ENCODE data around the gene CDK7. TPM values are rescaled to one million over a fixed set of nuclear protein-coding genes. Genes with fewer than 3 reads are reported as not detected.
A peak's percentile ranks its signal among the peaks of the same experiment; 100 is the strongest.

CDK7 gene
- total and polyA plus RNA-seq, 9 of the 15 experiments (the other 6 are each of a cell fraction or from before 2014, with no cell fraction given), result 41.7 to 143 (median 65.3) TPM

DNA sequence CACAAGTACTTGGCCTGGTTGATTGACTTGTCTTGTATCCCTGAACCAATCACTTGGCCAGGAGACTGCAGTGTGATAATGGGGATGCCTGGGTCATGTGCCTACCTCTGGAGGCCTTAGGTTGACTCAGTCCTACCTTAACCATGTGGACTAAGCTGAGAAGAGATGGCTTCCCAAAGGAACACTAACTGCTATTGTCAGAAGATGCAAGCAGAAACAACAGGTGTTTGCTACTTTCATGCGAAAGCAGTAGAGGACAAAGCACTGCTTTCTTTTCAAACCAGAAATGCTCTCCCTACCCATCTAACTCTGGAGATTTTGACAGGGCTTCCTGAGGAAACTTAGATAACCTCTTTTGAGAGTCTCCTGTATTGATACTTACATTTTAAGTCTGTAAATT lies 22.9 kb downstream of the CDK7 start:
- TF ChIP-seq NFYB (IDR thresholded peaks at IDR 0.05; ENCODE audit: extremely low read depth, insufficient read length) (no peak), HOMEZ (CRISPR knock-in tag; IDR thresholded peaks at IDR 0.05) (no peak), CEBPG (CRISPR knock-in tag; IDR thresholded peaks at IDR 0.05) (no peak), CEBPG (tag; conservative IDR thresholded peaks at IDR 0.05 in 1 of 2, IDR thresholded peaks at IDR 0.05 in 1 of 2) (no peak), MEF2D (tag; conservative IDR thresholded peaks at IDR 0.05; ENCODE audit: low read depth) (no peak), RBM14 (IDR thresholded peaks at IDR 0.05; ENCODE audit: borderline replicate concordance, insufficient read depth, low read depth, low read length) (no peak), CHD1 (IDR thresholded peaks at IDR 0.05; ENCODE audit: low read length) (no peak), SRSF3 (IDR thresholded peaks at IDR 0.05; ENCODE audit: insufficient read depth, low read length) (no peak), DMBX1 (CRISPR knock-in tag; IDR thresholded peaks at IDR 0.05; ENCODE audit: borderline replicate concordance) (no peak), TCF7L2 (IDR thresholded peaks at IDR 0.05; ENCODE audit: low read depth, low read length) (no peak), THAP7 (CRISPR knock-in tag; IDR thresholded peaks at IDR 0.05) (no peak), NEUROD1 (IDR thresholded peaks at IDR 0.05; ENCODE audit: borderline replicate concordance, low read depth, low read length, partially characterized antibody) (no peak)
- Histone ChIP-seq H3K9ac (ENCODE audit: insufficient read depth in 1 of 2, low read depth in 2 of 2, low read length in 2 of 2) (no peak overlapping the region), H3K79me2 (ENCODE audit: control insufficient read depth, insufficient read depth, low read length) (peaks cover 5% of the 10 kb centered on the region; the same call in 1 of the 3 replicates), H4K20me1 (replicated peaks; ENCODE audit: control insufficient read depth, insufficient read depth, low read length) (no peaks in the 10 kb centered on the region), H3K4me1 (replicated peaks in 1 of 2; ENCODE audit: control insufficient read depth in 2 of 2, insufficient read depth in 2 of 2, low read length in 2 of 2) (no peaks in the 10 kb centered on the region), H3K9me1 (ENCODE audit: control insufficient read depth, insufficient read depth, low read length) (no peaks in the 10 kb centered on the region), H3K27me3 (ENCODE audit: control insufficient read depth in 2 of 2, insufficient read depth in 2 of 2, low read length in 2 of 2) (no peaks in the 10 kb centered on the region), H3K9me3 (replicated peaks; ENCODE audit: control insufficient read depth, insufficient read depth, low read depth, low read length) (no peaks in the 10 kb centered on the region), H3K4me2 (ENCODE audit: insufficient read depth, low read length) (no peak overlapping the region), H2AFZ (ENCODE audit: low read depth, low read length) (no peak overlapping the region), H3K27ac (ENCODE audit: extremely low read depth, low read depth, low read length) (no peak overlapping the region), H3K4me3 (no peak overlapping the region), H3K36me3 (ENCODE audit: control insufficient read depth, insufficient read depth, low read length) (peaks cover 80% of the 10 kb centered on the region)
- 79% methylated on average over 1 of the region's 1 CpG for WGBS (ENCODE audit: insufficient coverage, low coverage, missing lambda C conversion rate)
- DNase-seq (ENCODE audit: extremely low read depth in 1 of 4, low spot score in 3 of 4), result no peak
- intact Hi-C loops (cut with micrococcal nuclease) (no loop called here), in situ Hi-C loops (cut with MboI) (no loop called here)
- BruUV-seq (replicated peaks), result no TSS peak
- CTCF ChIA-PET (ENCODE audit: low intra/inter-chr PET ratio), result no interaction called here
- no peak for ATAC-seq
- FAIRE-seq, result peak; percentile 37
- POLR2A ChIA-PET, result no interaction called here

All from K562 (cell line).